IMR-90 (cell line): ENCODE results near the gene FARS2.

Experiments
- CEBPB ChIP-seq: IDR thresholded peaks from 2 replicates; pipeline ENCODE4 v1.6.1; 2012; ENCODE audit warnings: low read depth, low read length, improper control_type of control experiment
- CHD1 ChIP-seq: IDR thresholded peaks from 2 replicates; pipeline ENCODE4 v1.6.1; 2012; ENCODE audit warnings: low read depth, low read length, improper control_type of control experiment
- CTCF ChIP-seq: conservative IDR thresholded peaks from 2 replicates; pipeline ENCODE4 v1.5.1; 2012; ENCODE audit warnings: mild to moderate bottlenecking, low read depth, low read length, improper control_type of control experiment
- MAFK ChIP-seq: IDR thresholded peaks from 2 replicates; pipeline ENCODE4 v1.6.1; 2012; ENCODE audit warnings: low read depth, low read length, improper control_type of control experiment
- MXI1 ChIP-seq: IDR thresholded peaks from 2 replicates; pipeline ENCODE4 v1.6.1; 2012; ENCODE audit warnings: low read depth, mild to moderate bottlenecking, low read length, moderate library complexity, borderline replicate concordance
- POLR2A ChIP-seq: IDR thresholded peaks from 2 replicates; pipeline ENCODE4 v1.6.1; 2012; ENCODE audit warnings: mild to moderate bottlenecking, low read depth, low read length
- RAD21 ChIP-seq: IDR thresholded peaks from 2 replicates; pipeline ENCODE4 v1.6.1; 2012; ENCODE audit warnings: low read length, improper control_type of control experiment
- SMC3 ChIP-seq: fragments of 150-350 bp; IDR thresholded peaks from 2 replicates; pipeline ENCODE4 v1.6.1; 2016; ENCODE audit warnings: low read depth, mild to moderate bottlenecking, antibody characterized with exemption, low read length, moderate library complexity
- USF2 ChIP-seq: fragments of 150-350 bp; IDR thresholded peaks from 2 replicates; pipeline ENCODE4 v1.6.1; 2017; ENCODE audit warnings: mild to moderate bottlenecking, antibody characterized with exemption, low read length, low read depth

GRCh38 chr6:5529733-5530132, 268.4 kb downstream of the FARS2 start:
- no peak for TF ChIP-seq POLR2A
- no peak for TF ChIP-seq CTCF
- no peak for TF ChIP-seq MXI1
- TF ChIP-seq MAFK = no peak
- TF ChIP-seq CHD1 = no peak
- TF ChIP-seq CEBPB = no peak
- TF ChIP-seq USF2 = no peak
- no peak for TF ChIP-seq RAD21
- TF ChIP-seq SMC3 = no peak
